ENCODE data around the gene VIL1. TPM values are rescaled to one million over a fixed set of nuclear protein-coding genes. Genes with fewer than 3 reads are reported as not detected.

VIL1 gene
- total and polyA plus RNA-seq, 9 of the 15 experiments (the other 6 are each of a cell fraction or from before 2014, with no cell fraction given) = 0.51 to 2.7 (median 1.2) TPM

DNA sequence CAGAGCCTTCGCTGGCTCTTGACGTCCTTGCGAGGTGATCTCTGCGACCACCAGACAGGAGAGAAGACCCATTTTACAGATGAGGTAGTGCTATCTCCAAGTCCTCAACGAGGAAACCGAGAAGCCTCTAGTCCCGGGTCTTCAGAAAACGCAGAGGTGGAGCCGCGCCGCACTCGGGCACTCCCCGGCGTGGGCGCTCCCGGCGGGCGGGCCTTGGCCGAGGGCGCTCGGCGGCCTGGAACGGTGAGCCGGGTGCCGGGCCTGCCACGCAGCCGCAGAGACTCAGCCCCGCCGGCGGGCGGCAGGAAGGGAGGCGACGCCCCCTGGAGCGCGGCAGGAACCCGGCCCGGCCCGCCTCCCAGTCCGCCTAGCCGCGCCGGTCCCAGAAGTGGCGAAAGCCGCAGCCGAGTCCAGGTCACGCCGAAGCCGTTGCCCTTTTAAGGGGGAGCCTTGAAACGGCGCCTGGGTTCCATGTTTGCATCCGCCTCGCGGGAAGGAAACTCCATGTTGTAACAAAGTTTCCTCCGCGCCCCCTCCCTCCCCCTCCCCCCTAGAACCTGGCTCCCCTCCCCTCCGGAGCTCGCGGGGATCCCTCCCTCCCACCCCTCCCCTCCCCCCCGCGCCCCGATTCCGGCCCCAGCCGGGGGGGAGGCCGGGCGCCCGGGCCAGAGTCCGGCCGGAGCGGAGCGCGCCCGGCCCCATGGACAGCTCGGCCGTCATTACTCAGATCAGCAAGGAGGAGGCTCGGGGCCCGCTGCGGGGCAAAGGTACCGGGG is 19.3 kb upstream of the VIL1 start, which contains the start of gene CTDSP1 (continued):
- TF ChIP-seq, protein P1, sequence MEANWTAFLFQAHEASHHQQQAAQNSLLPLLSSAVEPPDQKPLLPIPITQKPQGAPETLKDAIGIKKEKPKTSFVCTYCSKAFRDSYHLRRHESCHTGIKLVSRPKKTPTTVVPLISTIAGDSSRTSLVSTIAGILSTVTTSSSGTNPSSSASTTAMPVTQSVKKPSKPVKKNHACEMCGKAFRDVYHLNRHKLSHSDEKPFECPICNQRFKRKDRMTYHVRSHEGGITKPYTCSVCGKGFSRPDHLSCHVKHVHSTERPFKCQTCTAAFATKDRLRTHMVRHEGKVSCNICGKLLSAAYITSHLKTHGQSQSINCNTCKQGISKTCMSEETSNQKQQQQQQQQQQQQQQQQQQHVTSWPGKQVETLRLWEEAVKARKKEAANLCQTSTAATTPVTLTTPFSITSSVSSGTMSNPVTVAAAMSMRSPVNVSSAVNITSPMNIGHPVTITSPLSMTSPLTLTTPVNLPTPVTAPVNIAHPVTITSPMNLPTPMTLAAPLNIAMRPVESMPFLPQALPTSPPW (CRISPR knock-in tag; IDR thresholded peaks at IDR 0.05) = peak; percentile 90
- TF ChIP-seq RFX5 (IDR thresholded peaks at IDR 0.05; ENCODE audit: low read depth, low read length) (no peak), PHF21A (IDR thresholded peaks at IDR 0.05; ENCODE audit: borderline replicate concordance, low read depth) (no peak), RNF2 (IDR thresholded peaks at IDR 0.05) (peak; percentile 94), ZNF644 (tag; IDR thresholded peaks at IDR 0.05; ENCODE audit: low read depth) (0 out of 2 replicates have a peak, but pooled peaks have one; percentile 33), KDM1A (IDR thresholded peaks at IDR 0.05) (0 out of 4 replicates have a peak, but pooled peaks of 1 of the 2 experiments have one; percentile 25), ZNF133 (CRISPR knock-in tag; IDR thresholded peaks at IDR 0.05) (no peak), SRF (CRISPR knock-in tag; IDR thresholded peaks at IDR 0.05) (peak in 1 of 2 experiments; percentile 76; a peak in 2 of 4 replicates), ZBTB40 (IDR thresholded peaks at IDR 0.05) (0 out of 2 replicates have a peak, but pooled peaks have one; percentile 15), ZBTB40 (CRISPR knock-in tag; IDR thresholded peaks at IDR 0.05) (no peak), EP400 (IDR thresholded peaks at IDR 0.05) (peak; percentile 65; the same call in 1 of the 2 replicates), THAP12 (CRISPR knock-in tag; IDR thresholded peaks at IDR 0.05) (0 out of 2 replicates have a peak, but pooled peaks have one; percentile 24), HMGN3 (IDR thresholded peaks at IDR 0.05; ENCODE audit: borderline replicate concordance, extremely low read depth, insufficient read length, low read depth, low read length) (peak; percentile 53)

Data from K562 (cell line).